Lower lobe of right lung (tissue), 2 donors: Measurements from ENCODE around the gene AKT3. TPM values are rescaled to one million over a fixed set of nuclear protein-coding genes. Genes with fewer than 3 reads are reported as not detected.

ENCODE experiments used
- ATAC-seq, 2 donors: fragments of 200-7000 bp; cut with Tn5 transposase; one replicate each; pipeline ENCODE4 v1.9.1; 2020 to 2022; ENCODE audit warnings: mild to moderate bottlenecking in 2 of 2, moderate library complexity in 2 of 2
- DNase-seq: peaks from one replicate; pipeline ENCODE4 v3.0.0-alpha.2; 2020
- H3K27ac ChIP-seq: fragments of 200-600 bp; one replicate; pipeline ENCODE4 v1.8.0; 2022
- H3K27me3 ChIP-seq: fragments of 200-600 bp; one replicate; pipeline ENCODE4 v1.8.0; 2022; ENCODE audit warnings: low read depth
- H3K36me3 ChIP-seq: fragments of 200-600 bp; one replicate; pipeline ENCODE4 v1.8.0; 2022; ENCODE audit warnings: mild to moderate bottlenecking
- H3K4me1 ChIP-seq: fragments of 200-600 bp; one replicate; pipeline ENCODE4 v1.8.0; 2022
- H3K4me3 ChIP-seq: fragments of 200-600 bp; one replicate; pipeline ENCODE4 v1.8.0; 2022; ENCODE audit warnings: mild to moderate bottlenecking
- H3K9me3 ChIP-seq: fragments of 200-600 bp; one replicate; pipeline ENCODE4 v1.8.0; 2022
- CTCF ChIP-seq: fragments of 200-600 bp; IDR thresholded peaks from one replicate; pipeline ENCODE4 v1.8.0; 2022; ENCODE audit warnings: antibody characterized with exemption, mild to moderate bottlenecking
- intact Hi-C: fragments of 100-400 bp; cut with DNase I; formaldehyde crosslinking; loops from one replicate; pipeline ENCODE4 v1.11.0; 2022
- total RNA-seq: library from RNA; stranded (reverse); fragmentation: NEBNext Ultra II Directional; extraction: Animal tissue kit (Norgen Biotek cat#: 25700); gene quantifications from one replicate; pipeline ENCODE4 v1.2.1, GENCODE V29; 2021
- donor health status: DM: no; HTN: yes; CAD: no; lungs with severe emphysema.

Gene AKT3
- total RNA-seq, 1 donor from 2014 or later = 52.5 TPM

DNA sequence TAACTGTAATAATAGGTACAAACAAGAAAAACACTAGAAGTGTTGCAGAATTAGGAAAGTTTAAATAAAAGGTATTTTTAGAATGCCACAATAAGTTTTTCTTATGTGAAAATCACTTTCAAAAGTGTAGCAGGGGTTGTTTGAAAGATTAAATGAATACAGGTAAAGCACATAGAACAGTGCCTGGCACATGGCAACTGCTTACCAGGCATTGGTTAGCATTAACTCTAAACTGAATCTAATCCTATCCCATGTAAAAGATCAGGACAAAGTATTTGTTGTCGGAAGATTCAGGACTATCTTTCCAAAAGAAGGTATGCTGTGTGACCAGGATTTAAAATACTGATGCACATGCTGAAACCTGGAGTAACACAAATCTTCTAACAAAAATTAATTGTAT, 3.3 kb downstream of the AKT3 start:
- ATAC-seq (no peak), DNase-seq (no peak)
- H3K27me3 ChIP-seq = no peaks in the 10 kb centered on the region
- TF ChIP-seq CTCF = no peak
- peaks cover 31% of the 10 kb centered on the region for H3K4me1 ChIP-seq
- intact Hi-C loops = no loop called here
- H3K36me3 ChIP-seq = no peaks in the 10 kb centered on the region
- H3K27ac ChIP-seq = no peak overlapping the region
- no peak overlapping the region for H3K4me3 ChIP-seq
- no peaks in the 10 kb centered on the region for H3K9me3 ChIP-seq

GRCh38 chr1:243845888-243846287, 4.2 kb downstream of the AKT3 start:
- ATAC-seq = no peak
- DNase-seq = no peak
- H3K36me3 ChIP-seq = no peaks in the 10 kb centered on the region
- no peaks in the 10 kb centered on the region for H3K27me3 ChIP-seq
- no peak overlapping the region for H3K4me3 ChIP-seq
- no peak for TF ChIP-seq CTCF
- H3K4me1 ChIP-seq = peaks cover 24% of the 10 kb centered on the region
- intact Hi-C loops = no loop called here
- H3K9me3 ChIP-seq = no peaks in the 10 kb centered on the region
- no peak overlapping the region for H3K27ac ChIP-seq

GRCh38 chr1:243844186-243844585, 5.9 kb downstream of the AKT3 start:
- intact Hi-C loops = no loop called here
- no peak overlapping the region for H3K4me3 ChIP-seq
- no peak for TF ChIP-seq CTCF
- ATAC-seq = no peak
- no peak for DNase-seq
- H3K27ac ChIP-seq = no peak overlapping the region
- H3K9me3 ChIP-seq = no peaks in the 10 kb centered on the region
- peaks cover 24% of the 10 kb centered on the region for H3K4me1 ChIP-seq
- no peaks in the 10 kb centered on the region for H3K27me3 ChIP-seq
- no peaks in the 10 kb centered on the region for H3K36me3 ChIP-seq

DNA sequence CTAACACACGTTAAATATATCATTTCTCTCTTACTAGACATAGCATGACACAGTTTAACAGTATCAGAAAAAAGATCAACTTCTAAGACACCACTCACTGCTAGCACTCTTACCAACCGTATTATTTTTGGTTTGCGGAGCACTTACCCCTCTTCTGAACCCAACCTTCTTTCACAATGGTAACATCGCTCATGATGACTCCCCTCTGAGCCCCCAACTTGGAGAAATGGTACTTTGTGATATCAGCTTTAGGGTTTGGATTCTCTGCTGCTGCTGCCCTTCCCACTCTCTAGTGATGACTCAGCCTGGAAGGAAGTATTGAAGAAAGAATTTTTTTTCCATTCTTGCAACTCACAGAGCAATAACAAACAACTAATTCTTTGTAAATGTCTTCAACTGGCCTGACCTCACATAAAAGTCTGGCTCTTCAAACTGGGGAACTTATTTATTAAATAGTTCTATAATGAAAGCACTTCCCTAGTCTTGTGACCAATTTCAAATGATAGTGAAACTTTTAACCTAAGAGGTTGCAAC, 7.0 kb downstream of the AKT3 start:
- peak; percentile 51 to 75 for ATAC-seq
- Histone ChIP-seq H3K27ac (peak overlapping the region; percentile 8), H3K36me3 (no peaks in the 10 kb centered on the region), H3K9me3 (no peaks in the 10 kb centered on the region), H3K27me3 (no peaks in the 10 kb centered on the region), H3K4me1 (peaks cover 23% of the 10 kb centered on the region), H3K4me3 (no peak overlapping the region)
- TF ChIP-seq CTCF = no peak
- intact Hi-C loops = no loop called here
- DNase-seq = no peak

DNA sequence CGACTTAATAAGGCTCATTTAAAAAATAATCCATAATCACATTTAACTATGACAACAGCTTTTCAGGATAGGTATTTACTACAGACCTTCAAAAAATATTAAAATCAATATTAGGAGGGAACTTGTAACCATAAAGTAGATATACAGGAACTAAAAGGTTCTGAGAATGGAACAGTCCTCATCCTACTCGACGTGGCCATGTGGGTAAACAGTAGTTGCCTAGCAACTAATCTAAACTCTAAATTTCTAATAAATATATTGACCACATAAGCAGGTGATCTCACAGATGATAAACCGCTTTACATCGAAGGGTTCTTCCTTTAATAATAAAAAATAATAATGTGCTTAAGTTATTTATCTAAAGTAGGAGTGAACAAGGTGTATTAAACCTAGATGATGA, 7.9 kb downstream of the AKT3 start:
- TF ChIP-seq CTCF = no peak
- Histone ChIP-seq H3K4me3 (no peak overlapping the region), H3K9me3 (no peaks in the 10 kb centered on the region), H3K27ac (no peak overlapping the region), H3K27me3 (no peaks in the 10 kb centered on the region), H3K36me3 (no peaks in the 10 kb centered on the region), H3K4me1 (peaks cover 16% of the 10 kb centered on the region)
- peak in 1 of 2 donors; percentile 42 for ATAC-seq
- intact Hi-C loops = no loop called here
- DNase-seq = no peak

DNA sequence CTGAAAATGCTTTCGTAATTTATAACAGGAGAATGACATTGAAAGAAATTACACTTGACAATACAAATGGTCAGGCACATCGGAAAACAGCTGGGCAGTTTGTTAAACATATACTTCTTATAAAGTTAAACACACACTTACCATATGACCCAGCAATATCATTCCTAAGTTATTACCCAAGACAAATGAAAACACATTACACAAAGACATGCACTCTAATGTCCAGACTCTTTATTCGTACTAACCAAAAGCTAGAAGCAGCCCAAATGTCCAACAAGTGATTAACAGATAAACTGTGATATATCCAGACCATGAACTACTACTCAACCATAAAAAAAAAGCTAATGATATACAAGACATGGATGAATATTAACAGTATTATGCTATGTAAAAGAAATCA, 8.5 kb downstream of the AKT3 start:
- ATAC-seq = no peak
- intact Hi-C loops = no loop called here
- Histone ChIP-seq H3K4me3 (no peak overlapping the region), H3K27me3 (no peaks in the 10 kb centered on the region), H3K9me3 (no peaks in the 10 kb centered on the region), H3K4me1 (peaks cover 16% of the 10 kb centered on the region), H3K36me3 (no peaks in the 10 kb centered on the region), H3K27ac (no peak overlapping the region)
- TF ChIP-seq CTCF = no peak
- no peak for DNase-seq
